D721Med (cell line): Measurements from ENCODE around the gene PAQR6.

Source experiments
- DNase-seq: peaks from one replicate; pipeline ENCODE4 v3.0.0; 2011; ENCODE audit warnings: low spot score; ENCODE audit not compliant: insufficient read length
- FAIRE-seq: peaks from 2 replicates; lab custom pipeline; 2011; peaks lifted over from hg19 to GRCh38; lab: Jason Lieb, UNC
- CTCF ChIP-seq: IDR thresholded peaks from 2 replicates; pipeline ENCODE4 v1.5.1; 2012; ENCODE audit warnings: mild to moderate bottlenecking, control low read depth; ENCODE audit not compliant: insufficient read depth; ENCODE audit errors: missing control alignments

The PAQR6 gene

GRCh38 chr1:156236164-156236563 is 11.7 kb downstream of the PAQR6 start:
- DNase-seq (no peak), FAIRE-seq (no peak)
- no peak for TF ChIP-seq CTCF

GRCh38 chr1:156233426-156234127 is 14.3 kb downstream of the PAQR6 start:
- DNase-seq: no peak
- FAIRE-seq: no peak
- TF ChIP-seq CTCF: no peak

GRCh38 chr1:156232201-156232894 is 15.5 kb downstream of the PAQR6 start:
- DNase-seq (no peak), FAIRE-seq (no peak)
- TF ChIP-seq CTCF: no peak

GRCh38 chr1:156230473-156230837 is 17.4 kb downstream of the PAQR6 start:
- DNase-seq (no peak), FAIRE-seq (no peak)
- no peak for TF ChIP-seq CTCF

GRCh38 chr1:156229809-156230472 is 17.9 kb downstream of the PAQR6 start:
- DNase-seq: no peak
- FAIRE-seq: no peak
- TF ChIP-seq CTCF: no peak

GRCh38 chr1:156228501-156228900 is 19.4 kb downstream of the PAQR6 start:
- FAIRE-seq: no peak
- no peak for DNase-seq
- no peak for TF ChIP-seq CTCF

- DNase-seq: no peak
- no peak for TF ChIP-seq CTCF
- no peak for FAIRE-seq
Measured at GRCh38 chr1:156226782-156227181, 21.1 kb downstream of the PAQR6 start.
